A172 (cell line): ENCODE measurements around the gene WEE1. TPM values are rescaled to one million over a fixed set of nuclear protein-coding genes. Genes with fewer than 3 reads are reported as not detected.
A peak's percentile ranks its signal among the peaks of the same experiment; 100 is the strongest.
"Not testable (repeated sequence)": the region's sequence is repeated elsewhere in the genome, so short reads cannot be mapped to it uniquely, and the experiment has no call there.

ENCODE experiments used
- DNase-seq: peaks from one replicate; pipeline ENCODE4 v3.0.0-alpha.2; 2015; ENCODE audit warnings: low spot score
- total RNA-seq: library from RNA; depleted of rRNA; stranded (reverse); fragments of >200 nt; shearing (Covaris generic); gene quantifications from 2 replicates; pipeline ENCODE4 v1.2.3, GENCODE V29; 2014; rRNA removed

WEE1 gene
- 77.8 and 85.7 TPM in 2 replicates for total RNA-seq

GRCh38 chr11:9573052-9573774 is at the start of gene WEE1:
TSS of gene WEE1 (plus strand) at chr11:9573670. CDS start at chr11:9573934, 264 bp downstream.
- peak; percentile 96 for DNase-seq

DNA sequence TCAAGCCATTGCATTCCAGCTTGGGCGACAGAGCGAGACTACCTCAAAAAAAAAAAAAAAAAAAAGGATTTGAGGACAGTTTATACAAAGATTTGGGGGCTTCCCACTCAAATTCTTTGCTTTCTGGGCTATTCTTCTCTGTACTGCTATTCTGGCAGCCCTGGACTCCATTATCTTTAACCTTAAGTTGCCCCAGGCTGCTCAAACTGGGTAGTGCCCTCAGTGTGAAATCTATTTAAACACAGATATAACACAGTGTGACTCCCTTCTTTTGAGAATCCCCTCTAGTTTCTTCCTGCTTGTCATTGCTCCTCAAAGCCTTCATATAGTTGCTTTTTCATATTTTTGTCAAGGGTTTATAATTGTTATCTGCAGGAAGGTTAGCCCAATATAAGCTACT is 49.5 kb upstream of the WEE1 start:
- DNase-seq = no peak

- no peak for DNase-seq
These were observed 48.4 kb upstream of the WEE1 start for GRCh38 chr11:9525116-9525515.

GRCh38 chr11:9527481-9528135 is 45.9 kb upstream of the WEE1 start:
- peak; percentile 70 for DNase-seq

DNA sequence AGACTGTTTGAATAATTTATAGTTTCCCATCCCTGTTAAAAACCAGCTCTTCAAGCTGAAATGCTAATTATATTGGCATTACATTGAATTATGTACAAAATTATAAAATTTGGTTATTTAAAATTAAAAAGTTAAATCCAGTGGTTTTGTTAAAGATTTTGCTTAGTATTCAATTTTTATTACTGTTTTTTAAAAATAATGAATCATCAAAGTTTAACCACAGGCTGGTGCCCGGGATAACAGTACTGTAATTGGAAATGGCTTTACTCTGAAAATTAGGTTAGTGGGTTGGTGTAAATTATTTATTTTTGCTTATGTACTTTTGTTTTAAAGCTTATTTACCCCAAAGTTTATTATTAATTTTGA is 45.4 kb upstream of the WEE1 start:
- DNase-seq = no peak

DNA sequence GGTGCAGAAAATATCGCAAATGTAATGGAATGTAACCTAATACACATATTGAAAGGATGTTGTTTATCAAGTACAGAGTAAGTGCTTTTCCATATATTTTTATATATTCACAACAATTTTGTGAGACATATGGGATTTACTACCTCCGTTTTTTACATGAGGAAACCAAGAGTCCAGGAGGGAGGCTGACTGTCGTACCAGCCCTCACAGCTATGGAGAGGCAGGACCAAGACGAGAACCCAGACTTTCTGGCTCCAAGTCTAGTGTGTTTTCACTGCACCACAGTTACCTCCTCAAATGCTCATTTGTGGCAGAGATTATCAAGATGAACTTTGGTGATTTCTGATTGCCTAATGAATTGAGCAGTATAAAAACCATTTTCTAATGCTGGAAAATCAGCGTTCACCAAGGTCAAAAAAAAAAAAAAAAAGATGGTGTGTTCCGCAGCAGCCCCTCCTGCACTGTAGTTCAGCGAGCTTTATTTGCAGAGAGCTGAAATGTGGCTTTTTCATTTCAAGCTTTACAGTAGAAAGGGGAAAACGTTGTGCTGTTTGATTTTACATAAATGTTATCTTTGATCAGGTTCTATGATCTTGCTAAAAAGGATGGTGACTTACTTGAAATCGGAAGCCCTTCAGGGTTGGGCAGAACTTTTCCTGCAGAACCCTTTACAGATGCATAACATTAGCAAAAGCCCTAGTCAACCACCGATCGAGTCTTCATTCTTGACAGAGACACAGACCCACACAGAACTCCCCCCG is 44.7 kb upstream of the WEE1 start:
- no peak for DNase-seq

DNA sequence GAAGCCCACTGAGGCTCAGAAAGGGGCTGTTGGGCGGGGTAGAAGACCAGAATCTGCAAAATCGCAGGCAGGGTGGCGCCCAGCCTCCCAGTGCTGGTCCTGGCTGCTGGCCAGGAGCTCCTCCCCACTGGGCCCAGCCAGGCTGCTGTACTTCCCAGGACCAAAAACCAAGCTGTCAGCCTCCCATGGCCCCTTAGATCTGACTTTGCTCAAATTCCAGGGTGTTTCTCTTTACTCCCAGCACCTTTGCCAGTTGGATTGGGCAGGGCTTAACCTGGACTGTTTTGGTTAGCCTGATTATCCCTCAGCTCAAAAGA is 44.2 kb upstream of the WEE1 start:
- DNase-seq = no peak

DNA sequence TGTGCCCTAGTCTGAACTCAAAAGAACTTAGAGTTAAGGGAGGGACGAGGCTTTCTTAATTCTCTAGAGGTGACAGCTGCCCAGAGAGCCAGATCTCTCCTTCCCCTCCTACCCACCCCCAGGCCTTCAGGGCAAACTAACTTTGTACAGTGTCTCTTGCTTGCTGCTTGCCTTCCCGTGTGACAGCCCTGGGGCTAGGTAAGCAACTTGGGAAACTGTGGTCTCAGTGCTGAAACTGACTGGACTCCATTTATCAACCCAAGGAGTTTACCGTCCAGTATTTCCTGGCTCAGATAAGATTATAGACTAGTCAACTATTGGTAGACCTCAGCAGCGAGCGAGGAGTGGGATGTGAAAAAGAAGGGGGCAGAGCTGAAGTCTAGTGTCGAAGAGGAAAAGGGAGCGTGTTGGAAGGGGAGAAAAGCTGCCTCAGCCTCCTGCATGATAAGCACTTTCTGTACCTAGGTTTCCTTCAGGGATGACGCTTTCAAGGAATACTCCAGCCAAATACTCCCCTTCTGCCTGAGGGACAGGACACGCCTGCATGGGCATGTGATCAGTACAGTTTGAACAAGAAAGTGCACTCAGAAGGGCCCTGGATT is 43.3 kb upstream of the WEE1 start:
- no peak for DNase-seq

- DNase-seq = no peak
These were observed 42.4 kb upstream of the WEE1 start for GRCh38 chr11:9530901-9531625.

GRCh38 chr11:9533058-9533457 is 40.4 kb upstream of the WEE1 start:
- DNase-seq = no peak

DNA sequence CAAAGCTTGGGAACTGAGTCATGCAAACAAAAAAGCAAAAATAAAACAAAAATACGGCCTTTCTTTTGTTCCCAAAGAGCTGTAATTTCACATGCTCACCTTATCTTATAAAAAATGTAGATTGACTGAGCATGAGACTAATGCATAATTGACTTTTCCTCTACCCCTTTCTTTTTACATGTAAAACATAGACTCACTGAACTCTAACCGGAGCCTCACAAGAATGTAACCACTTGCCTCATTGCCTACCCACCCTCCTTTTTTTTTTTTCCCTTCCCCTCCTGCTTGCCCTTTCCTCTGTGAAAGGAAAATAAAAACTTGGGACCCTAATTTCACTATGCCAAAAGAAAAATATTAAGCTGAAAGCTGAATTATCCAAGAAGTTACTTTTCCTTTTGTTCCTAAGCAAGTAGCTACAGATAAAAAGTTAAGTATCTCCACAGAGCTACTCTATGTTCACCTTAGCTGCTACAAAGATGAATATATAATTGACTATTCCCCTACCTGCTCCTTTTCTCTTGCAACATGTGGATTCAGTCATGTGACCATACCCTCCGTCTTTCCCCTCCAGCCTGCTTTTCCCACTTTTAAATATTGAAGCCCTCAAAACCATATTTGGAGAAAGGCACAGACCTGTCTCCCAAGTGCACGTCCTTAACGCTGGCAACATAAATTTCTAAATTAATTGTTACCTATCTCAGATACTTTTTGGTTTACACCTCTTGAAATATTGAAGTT is 39.6 kb upstream of the WEE1 start:
- DNase-seq = no peak

- DNase-seq = peak; percentile 39
These were observed 38.2 kb upstream of the WEE1 start for GRCh38 chr11:9535189-9535781.

GRCh38 chr11:9538548-9538947 is 34.9 kb upstream of the WEE1 start:
- DNase-seq = no peak

DNA sequence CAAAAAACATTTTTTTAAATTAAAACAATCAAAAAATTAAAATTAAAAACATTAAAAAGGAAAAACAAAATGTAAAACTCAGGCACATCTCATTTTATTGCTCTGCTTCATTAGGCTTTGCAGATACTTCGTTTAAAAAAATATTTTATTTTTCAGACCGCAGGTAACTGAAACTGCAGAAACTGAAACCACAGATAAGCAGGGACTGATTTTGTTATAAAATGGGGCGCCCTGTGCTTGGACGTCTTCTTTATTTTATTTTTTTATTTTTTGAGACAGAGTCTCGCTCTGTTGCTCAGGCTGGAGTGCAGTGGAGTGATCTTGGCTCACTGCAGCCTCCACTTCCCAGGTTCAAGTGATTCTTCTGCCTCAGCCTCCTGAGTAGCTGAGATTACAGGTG is 24.3 kb upstream of the WEE1 start:
- not testable (repeated sequence) for DNase-seq

GRCh38 chr11:9550191-9550628 is 23.3 kb upstream of the WEE1 start:
- DNase-seq = no peak

DNA sequence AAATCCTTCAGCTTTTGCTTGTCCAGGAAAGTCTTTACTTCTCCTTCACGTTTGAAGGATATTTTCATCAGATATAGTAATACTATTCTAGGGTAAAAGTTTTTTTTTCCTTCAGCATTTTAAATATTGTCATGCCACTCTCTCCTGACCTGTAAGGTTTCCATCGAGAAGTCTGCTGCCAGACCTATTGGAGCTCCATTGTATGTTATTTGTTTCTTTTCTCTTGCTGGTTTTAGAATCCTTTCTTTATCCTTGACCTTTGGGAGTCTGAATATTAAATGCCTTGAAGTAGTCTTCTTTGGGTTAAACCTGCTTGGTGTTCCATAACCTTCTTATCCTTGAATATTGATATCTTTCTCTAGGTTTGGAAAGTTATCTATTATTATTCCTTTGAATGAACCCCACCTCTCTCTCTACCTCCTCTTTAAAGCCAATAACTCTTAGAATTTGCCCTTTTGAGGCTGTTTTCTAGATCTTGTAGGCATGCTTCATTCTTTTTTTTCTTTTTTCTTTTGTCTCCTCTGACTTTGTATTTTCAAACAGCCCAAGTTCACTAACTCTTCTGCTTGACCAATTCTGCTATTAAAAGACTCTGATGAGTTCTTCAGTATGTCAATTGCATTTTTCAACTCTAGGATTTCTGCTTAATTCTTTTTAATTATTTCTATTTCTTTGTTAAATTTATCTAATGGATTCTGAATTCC is 12.0 kb upstream of the WEE1 start:
- no peak for DNase-seq

GRCh38 chr11:9562716-9563115 is 10.8 kb upstream of the WEE1 start:
- DNase-seq = no peak

- DNase-seq = no peak
These were observed 10.2 kb upstream of the WEE1 start for GRCh38 chr11:9563196-9563730.

GRCh38 chr11:9565822-9566560 is 7.5 kb upstream of the WEE1 start:
- peak; percentile 100 for DNase-seq
